ENCODE results near the gene TMEM51.
"Not testable (repeated sequence)": the region's sequence is repeated elsewhere in the genome, so short reads cannot be mapped to it uniquely, and the experiment has no call there.

TMEM51 gene

GRCh38 chr1:15168479-15168878 is 14.9 kb downstream of the TMEM51 start:
- Mint-ChIP-seq H3K9me3 (no peaks in the 10 kb centered on the region), H3K27ac (no peak overlapping the region), H3K4me1 (ENCODE audit: low read depth in 2 of 2) (peaks cover 3 to 7% of the 10 kb centered on the region in 2 donors), H3K27me3 (peaks cover 28 to 55% of the 10 kb centered on the region in 2 donors), H3K4me3 (no peak overlapping the region), H3K36me3 (ENCODE audit: insufficient read depth) (no peaks in the 10 kb centered on the region)
- no peak for DNase-seq
- no peak for ATAC-seq (replicated peaks)

GRCh38 chr1:15170071-15170470 is 16.5 kb downstream of the TMEM51 start:
- DNase-seq (no peak), ATAC-seq (replicated peaks) (no peak)
- H3K27me3 Mint-ChIP-seq = peaks cover 33 to 69% of the 10 kb centered on the region in 2 donors
- no peaks in the 10 kb centered on the region for H3K9me3 Mint-ChIP-seq
- no peak overlapping the region for H3K27ac Mint-ChIP-seq
- no peaks in the 10 kb centered on the region for H3K36me3 Mint-ChIP-seq (ENCODE audit: insufficient read depth)
- no peak overlapping the region for H3K4me3 Mint-ChIP-seq
- peaks cover 3 to 7% of the 10 kb centered on the region in 2 donors for H3K4me1 Mint-ChIP-seq (ENCODE audit: low read depth in 2 of 2)

GRCh38 chr1:15171271-15171908 is 17.8 kb downstream of the TMEM51 start:
- Mint-ChIP-seq H3K4me1 (ENCODE audit: low read depth in 2 of 2) (peaks cover 3 to 7% of the 10 kb centered on the region in 2 donors), H3K27me3 (peaks cover 42 to 82% of the 10 kb centered on the region in 2 donors), H3K36me3 (ENCODE audit: insufficient read depth) (no peaks in the 10 kb centered on the region), H3K4me3 (no peak overlapping the region), H3K27ac (no peak overlapping the region), H3K9me3 (no peaks in the 10 kb centered on the region)
- no peak for ATAC-seq (replicated peaks)
- DNase-seq = no peak

- no peaks in the 10 kb centered on the region for H3K36me3 Mint-ChIP-seq (ENCODE audit: insufficient read depth)
- H3K4me1 Mint-ChIP-seq (ENCODE audit: low read depth in 2 of 2) = peaks cover 3 to 7% of the 10 kb centered on the region in 2 donors
- peaks cover 49 to 94% of the 10 kb centered on the region in 2 donors for H3K27me3 Mint-ChIP-seq
- ATAC-seq (replicated peaks) = no peak
- no peak for DNase-seq
- H3K4me3 Mint-ChIP-seq = no peak overlapping the region
- H3K27ac Mint-ChIP-seq = peak overlapping the region in 1 of 2 donors; percentile 35
- no peaks in the 10 kb centered on the region for H3K9me3 Mint-ChIP-seq
These were observed 19.1 kb downstream of the TMEM51 start for GRCh38 chr1:15172405-15173259.

GRCh38 chr1:15173863-15174614 is 20.5 kb downstream of the TMEM51 start:
- Mint-ChIP-seq H3K9me3 (no peaks in the 10 kb centered on the region), H3K4me3 (no peak overlapping the region), H3K27me3 (peaks cover 52 to 94% of the 10 kb centered on the region in 2 donors), H3K36me3 (ENCODE audit: insufficient read depth) (no peaks in the 10 kb centered on the region), H3K27ac (no peak overlapping the region), H3K4me1 (ENCODE audit: low read depth in 2 of 2) (peaks cover 3 to 7% of the 10 kb centered on the region in 2 donors)
- ATAC-seq (replicated peaks) (no peak), DNase-seq (no peak)

- H3K36me3 Mint-ChIP-seq (ENCODE audit: insufficient read depth) = no peaks in the 10 kb centered on the region
- H3K9me3 Mint-ChIP-seq = no peaks in the 10 kb centered on the region
- H3K27me3 Mint-ChIP-seq = peaks cover 52 to 93% of the 10 kb centered on the region in 2 donors
- DNase-seq (no peak), ATAC-seq (replicated peaks) (no peak)
- no peak overlapping the region for H3K27ac Mint-ChIP-seq
- no peak overlapping the region for H3K4me3 Mint-ChIP-seq
- peaks cover 3 to 7% of the 10 kb centered on the region in 2 donors for H3K4me1 Mint-ChIP-seq (ENCODE audit: low read depth in 2 of 2)
These were observed 21.1 kb downstream of the TMEM51 start for GRCh38 chr1:15174615-15174983.

GRCh38 chr1:15175324-15176094 is 22.0 kb downstream of the TMEM51 start:
- not testable (repeated sequence) for H3K4me1 Mint-ChIP-seq (ENCODE audit: low read depth in 2 of 2); DNase-seq; H3K4me3 Mint-ChIP-seq; ATAC-seq (replicated peaks); H3K9me3 Mint-ChIP-seq; H3K36me3 Mint-ChIP-seq (ENCODE audit: insufficient read depth); H3K27ac Mint-ChIP-seq
- peaks cover 59 to 88% of the 10 kb centered on the region in 2 donors for H3K27me3 Mint-ChIP-seq

- ATAC-seq (replicated peaks) (no peak), DNase-seq (no peak)
- no peaks in the 10 kb centered on the region for H3K36me3 Mint-ChIP-seq (ENCODE audit: insufficient read depth)
- H3K27me3 Mint-ChIP-seq = peaks cover 57 to 88% of the 10 kb centered on the region in 2 donors
- no peak overlapping the region for H3K4me3 Mint-ChIP-seq
- H3K27ac Mint-ChIP-seq = no peak overlapping the region
- H3K9me3 Mint-ChIP-seq = no peaks in the 10 kb centered on the region
- peaks cover 3 to 7% of the 10 kb centered on the region in 2 donors for H3K4me1 Mint-ChIP-seq (ENCODE audit: low read depth in 2 of 2)
These were observed 22.6 kb downstream of the TMEM51 start for GRCh38 chr1:15176120-15176519.

GRCh38 chr1:15176898-15177665 is 23.5 kb downstream of the TMEM51 start:
- H3K36me3 Mint-ChIP-seq (ENCODE audit: insufficient read depth) = no peaks in the 10 kb centered on the region
- H3K4me3 Mint-ChIP-seq = no peak overlapping the region
- no peak for ATAC-seq (replicated peaks)
- H3K27me3 Mint-ChIP-seq = peaks cover 53 to 82% of the 10 kb centered on the region in 2 donors
- DNase-seq = no peak
- H3K9me3 Mint-ChIP-seq = no peaks in the 10 kb centered on the region
- H3K27ac Mint-ChIP-seq = no peak overlapping the region
- H3K4me1 Mint-ChIP-seq (ENCODE audit: low read depth in 2 of 2) = peaks cover 0 to 7% of the 10 kb centered on the region in 2 donors

GRCh38 chr1:15177710-15178166 is 24.2 kb downstream of the TMEM51 start:
- H3K36me3 Mint-ChIP-seq (ENCODE audit: insufficient read depth) = no peaks in the 10 kb centered on the region
- no peak for DNase-seq

GRCh38 chr1:15178571-15179484 is 25.3 kb downstream of the TMEM51 start:
- H3K27me3 Mint-ChIP-seq = peaks cover 57 to 82% of the 10 kb centered on the region in 2 donors
- H3K36me3 Mint-ChIP-seq (ENCODE audit: insufficient read depth) = no peaks in the 10 kb centered on the region
- no peak for DNase-seq
- no peak for ATAC-seq (replicated peaks)
- H3K4me3 Mint-ChIP-seq = no peak overlapping the region
- H3K9me3 Mint-ChIP-seq = no peaks in the 10 kb centered on the region
- no peaks in the 10 kb centered on the region for H3K4me1 Mint-ChIP-seq (ENCODE audit: low read depth in 2 of 2)
- H3K27ac Mint-ChIP-seq = no peak overlapping the region

More at GRCh38 chr1:15177710-15178166, 24.2 kb downstream of the TMEM51 start:
- no peak for ATAC-seq (replicated peaks)
- no peak overlapping the region for H3K27ac Mint-ChIP-seq
- no peak overlapping the region for H3K4me3 Mint-ChIP-seq
- H3K27me3 Mint-ChIP-seq = peaks cover 50 to 82% of the 10 kb centered on the region in 2 donors
- peaks cover 0 to under 1% of the 10 kb centered on the region in 2 donors for H3K4me1 Mint-ChIP-seq (ENCODE audit: low read depth in 2 of 2)
- no peaks in the 10 kb centered on the region for H3K9me3 Mint-ChIP-seq

Data from effector memory CD8-positive, alpha-beta T cell (primary cell).